GM21576 (cell line): ENCODE results near the gene PMS1.
"Not testable (repeated sequence)": the region's sequence is repeated elsewhere in the genome, so short reads cannot be mapped to it uniquely, and the experiment has no call there.

ENCODE experiments used
- ATAC-seq: cut with Tn5 transposase; IDR thresholded peaks from one replicate; pipeline ENCODE4 v1.9.1; 2021; ENCODE audit warnings: mild to moderate bottlenecking, moderate library complexity; ENCODE audit not compliant: unreplicated experiment

The PMS1 gene

GRCh38 chr2:189860161-189860560, 75.9 kb downstream of the PMS1 start:
- ATAC-seq: no peak

- ATAC-seq: no peak
Observed at GRCh38 chr2:189862751-189863150, 78.5 kb downstream of the PMS1 start.

- no peak for ATAC-seq
Observed at GRCh38 chr2:189865826-189866225, 81.6 kb downstream of the PMS1 start.

GRCh38 chr2:189866296-189866695, 82.0 kb downstream of the PMS1 start:
- no peak for ATAC-seq

GRCh38 chr2:189868896-189869295, 84.6 kb downstream of the PMS1 start:
- no peak for ATAC-seq

- peak; percentile 43 for ATAC-seq
Observed at GRCh38 chr2:189870381-189871085, 86.3 kb downstream of the PMS1 start.

- ATAC-seq: no peak
Observed at GRCh38 chr2:189873696-189874095, 89.4 kb downstream of the PMS1 start.

GRCh38 chr2:189874586-189875320, 90.5 kb downstream of the PMS1 start:
- no peak for ATAC-seq

- no peak for ATAC-seq
Observed at GRCh38 chr2:189876271-189876670, 92.0 kb downstream of the PMS1 start.

GRCh38 chr2:189879716-189880081, 95.4 kb downstream of the PMS1 start:
- ATAC-seq: no peak

GRCh38 chr2:189880429-189880828, 96.2 kb downstream of the PMS1 start:
- no peak for ATAC-seq

- ATAC-seq: no peak
Observed at GRCh38 chr2:189880832-189881492, 96.7 kb downstream of the PMS1 start.

- no peak for ATAC-seq
Observed at GRCh38 chr2:189885368-189885767, 101.1 kb downstream of the PMS1 start.

- ATAC-seq: not testable (repeated sequence)
Observed at GRCh38 chr2:189892546-189893294, 108.5 kb downstream of the PMS1 start.

- ATAC-seq: no peak
Observed at GRCh38 chr2:189896809-189897208, 112.6 kb downstream of the PMS1 start.

- no peak for ATAC-seq
Observed at GRCh38 chr2:189899101-189899500, 114.9 kb downstream of the PMS1 start.

- no peak for ATAC-seq
Observed at GRCh38 chr2:189900726-189901125, 116.5 kb downstream of the PMS1 start.

GRCh38 chr2:189901664-189902063, 117.4 kb downstream of the PMS1 start:
- ATAC-seq: no peak

GRCh38 chr2:189913821-189914220, 129.6 kb downstream of the PMS1 start:
- no peak for ATAC-seq

GRCh38 chr2:189916651-189917050, 132.4 kb downstream of the PMS1 start:
- ATAC-seq: no peak
